Endothelial cell of umbilical vein (primary cell): Measurements from ENCODE around the gene AHNAK2. TPM values are rescaled to one million over a fixed set of nuclear protein-coding genes. Genes with fewer than 3 reads are reported as not detected.

Experiments used
- BruUV-seq: library from RNA; stranded (reverse); fragments of 400-500 nt; replicated peaks from 2 replicates; lab custom pipeline; 2021; lab: Mats Ljungman, UMichigan
- CTCF ChIA-PET: fragments of 300-600, 350-600 bp; sonication (Branson Sonifier 250); formaldehyde crosslinking; loops from one replicate; lab custom pipeline; 2021; ENCODE audit warnings: antibody characterized with exemption, inconsistent platforms; lab: Charles Lee
- POLR2A ChIA-PET: fragments of 300-600, 350-600 bp; sonication (Branson Sonifier 250); formaldehyde crosslinking; loops from one replicate; lab custom pipeline; 2021; ENCODE audit warnings: antibody characterized with exemption, inconsistent platforms; lab: Charles Lee
- DNase-seq: peaks from one replicate; pipeline ENCODE4 v3.0.0-alpha.2; 2011; ENCODE audit warnings: low read depth, low spot score
- FAIRE-seq: peaks from 2 replicates; lab custom pipeline; 2011; peaks lifted over from hg19 to GRCh38; lab: Jason Lieb, UNC
- H2AFZ ChIP-seq: 2 replicates; pipeline ENCODE4 v1.6.0; 2012; ENCODE audit warnings: low read depth, low read length, control low read depth, inconsistent platforms
- H3K27ac ChIP-seq: 2 replicates; pipeline ENCODE4 v1.5.1; 2011; ENCODE audit warnings: low read depth, mild to moderate bottlenecking, control low read depth, low read length, moderate library complexity; ENCODE audit not compliant: insufficient read depth
- H3K27me3 ChIP-seq, 2 experiments: 2 replicates each; pipeline versions ENCODE4 v1.6.0 to v1.6.1; 2011; ENCODE audit warnings: low read length in 2 of 2, mixed read lengths in 1 of 2; ENCODE audit not compliant: control insufficient read depth in 2 of 2, insufficient read depth in 2 of 2
- H3K36me3 ChIP-seq, 2 experiments: 2 replicates in 1 of 2; 3 replicates in 1 of 2; pipeline ENCODE4 v1.5.1; 2011; ENCODE audit warnings: low read length in 2 of 2, mild to moderate bottlenecking in 1 of 2, moderate library complexity in 1 of 2; ENCODE audit not compliant: control insufficient read depth in 2 of 2, insufficient read depth in 2 of 2; ENCODE audit errors: extremely low read depth in 1 of 2
- H3K4me1 ChIP-seq: 3 replicates; pipeline ENCODE4 v1.5.1; 2011; ENCODE audit warnings: mild to moderate bottlenecking, low read length; ENCODE audit not compliant: control insufficient read depth, insufficient read depth; ENCODE audit errors: extremely low read depth
- H3K4me2 ChIP-seq: 2 replicates; pipeline ENCODE4 v1.6.1; 2011; ENCODE audit warnings: low read length, control low read depth, mixed read lengths; ENCODE audit not compliant: insufficient read depth
- H3K4me3 ChIP-seq, 3 experiments: fragments of 200-600 bp in 1 of 3; sonication (generic), shearing (Covaris generic) in 1 of 3; replicated peaks in 1 of 3; 2 replicates each; pipeline ENCODE4 v1.5.1; 2011 to 2016; ENCODE audit warnings: control low read depth in 3 of 3, low read length in 3 of 3, mild to moderate bottlenecking in 2 of 3, inconsistent platforms in 1 of 3, low read depth in 1 of 3, moderate library complexity in 1 of 3; ENCODE audit not compliant: insufficient read depth in 1 of 3
- H3K79me2 ChIP-seq: 2 replicates; pipeline ENCODE4 v1.6.0; 2012; ENCODE audit warnings: low read length, inconsistent platforms; ENCODE audit not compliant: control insufficient read depth, insufficient read depth
- H3K9ac ChIP-seq: replicated peaks from 2 replicates; pipeline ENCODE3; 2011; ENCODE audit warnings: low read length, control low read depth; ENCODE audit not compliant: insufficient read depth; ENCODE audit errors: extremely low read depth
- H3K9me1 ChIP-seq: replicated peaks from 3 replicates; pipeline ENCODE4 v1.6.0; 2011; ENCODE audit warnings: mild to moderate bottlenecking, low read length; ENCODE audit not compliant: control insufficient read depth, insufficient read depth; ENCODE audit errors: extremely low read depth
- H3K9me3 ChIP-seq: replicated peaks from 2 replicates; pipeline ENCODE4 v1.5.1; 2012; ENCODE audit warnings: low read length, inconsistent platforms; ENCODE audit not compliant: control insufficient read depth, insufficient read depth
- H4K20me1 ChIP-seq: replicated peaks from 2 replicates; pipeline ENCODE3; 2011; ENCODE audit warnings: mild to moderate bottlenecking, low read length; ENCODE audit not compliant: control insufficient read depth, insufficient read depth; ENCODE audit errors: extremely low read depth
- EZH2 ChIP-seq: IDR thresholded peaks from 2 replicates; pipeline ENCODE4 v1.6.1; 2012; ENCODE audit warnings: borderline replicate concordance, low read depth, mild to moderate bottlenecking, moderate library complexity, low read length, inconsistent platforms; ENCODE audit not compliant: severe bottlenecking
- FOS ChIP-seq: IDR thresholded peaks from 2 replicates; pipeline ENCODE4 v1.6.1; 2011; ENCODE audit warnings: mild to moderate bottlenecking, low read length, moderate library complexity, borderline replicate concordance; ENCODE audit not compliant: insufficient read depth
- GATA2 ChIP-seq: IDR thresholded peaks from 2 replicates; pipeline ENCODE4 v1.7.0; 2011; ENCODE audit warnings: low read depth, mild to moderate bottlenecking, moderate library complexity, mixed read lengths, low read length; ENCODE audit not compliant: insufficient read length, insufficient read depth
- JUN ChIP-seq: IDR thresholded peaks from 2 replicates; pipeline ENCODE4 v1.6.1; 2011; ENCODE audit warnings: borderline replicate concordance, low read depth; ENCODE audit not compliant: insufficient read length, insufficient read depth
- MYC ChIP-seq: IDR thresholded peaks from one replicate; pipeline ENCODE4 v1.6.1; 2011; ENCODE audit warnings: mild to moderate bottlenecking, low read depth, low read length
- POLR2A ChIP-seq: IDR thresholded peaks from 2 replicates; pipeline ENCODE4 v1.6.1; 2012; ENCODE audit warnings: low read depth, mild to moderate bottlenecking, control low read depth, low read length
- POLR2AphosphoS5 ChIP-seq: IDR thresholded peaks from 2 replicates; pipeline ENCODE4 v1.6.1; 2012; ENCODE audit warnings: low read depth, mild to moderate bottlenecking, control low read depth, low read length, moderate library complexity; ENCODE audit not compliant: insufficient read depth
- dilution Hi-C: fragments of 300-500 bp; cut with MboI; formaldehyde crosslinking; loops from one replicate; pipeline ENCODE4 v1.15.0; 2019; ENCODE audit warnings: low sequenced_read_pairs; ENCODE audit not compliant: extremely low pct_ligation_motif_present
- intact Hi-C: fragments of 100-400 bp; cut with micrococcal nuclease; formaldehyde crosslinking; loops from one replicate; pipeline ENCODE4 v1.10.0; 2022
- polyA plus RNA-seq, 4 experiments: library from polyadenylated mRNA; depleted of rRNA in 3 of 4; stranded (reverse) in 3 of 4; unstranded in 1 of 4; fragments of >200 nt; gene quantifications; 2 replicates each; pipeline versions ENCODE4 v1.2.1 to v1.2.3, GENCODE V29; 2011 to 2012; ENCODE audit warnings: missing spikeins in 1 of 4
- total RNA-seq: library from RNA; stranded (reverse); gene quantifications from 2 replicates; pipeline ENCODE4 v1.2.3, GENCODE V29; 2021
- TF ChIP-seq, protein P1 (sequence below): IDR thresholded peaks from 2 replicates; pipeline ENCODE4 v1.6.1; 2011; ENCODE audit not compliant: insufficient read depth, insufficient read length
- TF ChIP-seq, protein P2 (sequence below), 2 donors: IDR thresholded peaks; 1 replicate in 1 of 2; 2 replicates in 1 of 2; pipeline ENCODE4 v1.5.1; 2011; ENCODE audit warnings: low read length in 2 of 2, mild to moderate bottlenecking in 2 of 2, moderate library complexity in 2 of 2, control low read depth in 1 of 2, inconsistent platforms in 1 of 2, low read depth in 1 of 2; ENCODE audit not compliant: insufficient read depth in 1 of 2; ENCODE audit errors: extremely low read depth in 1 of 2

The AHNAK2 gene
- total and polyA plus RNA-seq, 2 donors (not counting 3 experiments of a cell fraction or from before 2014, with no cell fraction given): 17.7 to 68.7 TPM

DNA sequence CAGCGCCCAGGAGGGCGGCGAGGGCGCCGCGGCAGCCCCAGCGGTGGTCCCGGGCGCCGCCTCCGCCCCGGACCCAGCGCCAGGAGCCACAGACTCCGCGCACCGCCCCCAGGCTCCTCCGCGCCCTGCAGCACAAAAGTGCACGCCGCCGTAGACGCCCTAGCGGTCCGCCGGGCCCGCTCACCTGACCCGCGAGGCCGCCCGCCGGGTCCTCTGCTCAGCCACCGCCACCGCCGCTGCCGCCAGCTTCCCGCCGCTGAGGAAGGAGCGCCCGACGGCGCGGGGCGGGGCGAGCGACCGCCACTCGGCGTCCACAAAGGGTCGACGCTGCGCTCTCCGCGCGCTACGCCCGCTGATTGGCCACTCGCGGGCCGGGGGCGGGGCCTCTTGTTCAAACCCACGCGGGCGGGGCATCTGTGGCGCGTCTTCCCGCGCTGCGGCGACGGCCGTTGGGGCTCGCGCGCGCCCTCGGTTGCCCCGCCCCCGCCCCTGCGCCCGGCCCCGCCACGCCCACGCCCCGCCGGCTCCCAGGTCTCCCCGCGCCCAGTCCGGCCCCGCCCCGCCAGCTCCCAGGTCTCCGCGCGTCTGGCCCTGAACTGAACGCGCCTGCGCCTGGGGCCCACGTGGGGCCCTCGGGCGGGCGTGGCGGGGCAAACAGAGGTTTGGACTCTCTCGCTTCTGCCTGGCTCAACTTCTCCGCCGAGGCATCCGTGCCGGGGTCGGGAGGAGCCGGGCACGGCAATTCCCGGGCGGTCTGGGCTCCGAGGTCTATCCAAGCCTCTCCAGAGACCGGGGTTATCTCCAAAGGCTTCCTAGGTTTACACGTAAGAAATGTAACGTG is 42.9 kb upstream of the AHNAK2 start, which contains the start of gene CDCA4:
CDCA4 (minus strand) TSS at position 269 of the 841 bp plus-strand sequence. CDS start 9,154 bp downstream, outside the sequence.
- H3K9me1 ChIP-seq: no peaks in the 10 kb centered on the region
- POLR2A ChIA-PET: interaction anchor here (1.0 to 1.1 kb wide), 2 partner anchors 10 to 49 kb away, joined by 5 to 7 read pairs; no protein-coding TSS in a partner anchor
- dilution Hi-C loops (no loop called here), intact Hi-C loops (loop anchor here (1.0 to 2.0 kb wide), 4 partner anchors 36 to 88 kb away; partner anchors contain the start of gene CLBA1)
- H3K27me3 ChIP-seq: no peaks in the 10 kb centered on the region
- H3K4me3 ChIP-seq: peak within 1 kb of the TSS; percentile 68 to 96 (median 72)
- peaks cover 49% of the 10 kb centered on the region for H3K79me2 ChIP-seq
- H3K36me3 ChIP-seq: no peaks in the 10 kb centered on the region
- CTCF ChIA-PET: interaction anchor here (0.7 to 3.2 kb wide), 7 partner anchors 16 to 292 kb away, joined by 3 to 34 read pairs (median 4); partner anchors contain the start of gene CLBA1
- TF ChIP-seq GATA2: no peak
- TF ChIP-seq POLR2AphosphoS5: peak; percentile 92
- TF ChIP-seq EZH2: no peak
- peak; percentile 80 for TF ChIP-seq POLR2A
- TF ChIP-seq FOS: no peak
- TF ChIP-seq JUN: no peak
- TF ChIP-seq, protein P1, sequence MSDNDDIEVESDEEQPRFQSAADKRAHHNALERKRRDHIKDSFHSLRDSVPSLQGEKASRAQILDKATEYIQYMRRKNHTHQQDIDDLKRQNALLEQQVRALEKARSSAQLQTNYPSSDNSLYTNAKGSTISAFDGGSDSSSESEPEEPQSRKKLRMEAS: peak; percentile 73
- TF ChIP-seq, protein P2, sequence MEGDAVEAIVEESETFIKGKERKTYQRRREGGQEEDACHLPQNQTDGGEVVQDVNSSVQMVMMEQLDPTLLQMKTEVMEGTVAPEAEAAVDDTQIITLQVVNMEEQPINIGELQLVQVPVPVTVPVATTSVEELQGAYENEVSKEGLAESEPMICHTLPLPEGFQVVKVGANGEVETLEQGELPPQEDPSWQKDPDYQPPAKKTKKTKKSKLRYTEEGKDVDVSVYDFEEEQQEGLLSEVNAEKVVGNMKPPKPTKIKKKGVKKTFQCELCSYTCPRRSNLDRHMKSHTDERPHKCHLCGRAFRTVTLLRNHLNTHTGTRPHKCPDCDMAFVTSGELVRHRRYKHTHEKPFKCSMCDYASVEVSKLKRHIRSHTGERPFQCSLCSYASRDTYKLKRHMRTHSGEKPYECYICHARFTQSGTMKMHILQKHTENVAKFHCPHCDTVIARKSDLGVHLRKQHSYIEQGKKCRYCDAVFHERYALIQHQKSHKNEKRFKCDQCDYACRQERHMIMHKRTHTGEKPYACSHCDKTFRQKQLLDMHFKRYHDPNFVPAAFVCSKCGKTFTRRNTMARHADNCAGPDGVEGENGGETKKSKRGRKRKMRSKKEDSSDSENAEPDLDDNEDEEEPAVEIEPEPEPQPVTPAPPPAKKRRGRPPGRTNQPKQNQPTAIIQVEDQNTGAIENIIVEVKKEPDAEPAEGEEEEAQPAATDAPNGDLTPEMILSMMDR (IDR thresholded peaks at IDR 0.05; ENCODE audit: extremely low read depth in 1 of 2, insufficient read depth in 1 of 2, low read depth in 1 of 2, low read length in 2 of 2): no peak
- peak; percentile 32 for TF ChIP-seq MYC
- H3K27ac ChIP-seq: peak within 1 kb of the TSS; percentile 80
- H3K9ac ChIP-seq: peak within 1 kb of the TSS; percentile 90
- FAIRE-seq (peak; percentile 97), DNase-seq (peak; percentile 96)
- no peaks in the 10 kb centered on the region for H4K20me1 ChIP-seq
- H3K4me1 ChIP-seq: peaks cover 58% of the 10 kb centered on the region
- H3K9me3 ChIP-seq: peaks cover 2% of the 10 kb centered on the region
- peak within 1 kb of the TSS; percentile 62 for H2AFZ ChIP-seq
- BruUV-seq: no TSS peak
- H3K4me2 ChIP-seq: peak within 1 kb of the TSS; percentile 98
